ENCODE data around the gene POLR2L. TPM values are rescaled to one million over a fixed set of nuclear protein-coding genes. Genes with fewer than 3 reads are reported as not detected.
A peak's percentile ranks its signal among the peaks of the same experiment; 100 is the strongest.

POLR2L gene
- total RNA-seq, 1 donor from 2014 or later = 83.9 TPM

- CTCF ChIA-PET = no interaction called here
- POLR2A ChIA-PET = interaction anchor here (1.2 kb wide), 1 partner anchor 77 kb away, joined by 3 read pairs; no protein-coding TSS in a partner anchor
- Mint-ChIP-seq H3K27ac (no peak overlapping the region), H3K27me3 (peaks cover 7% of the 10 kb centered on the region), H3K4me1 (peaks cover 41% of the 10 kb centered on the region), H3K4me3 (peak overlapping the region; percentile 61), H3K9me3 (no peaks in the 10 kb centered on the region), H3K36me3 (ENCODE audit: low read depth) (peaks cover 12% of the 10 kb centered on the region)
- DNase-seq (no peak), ATAC-seq (ENCODE audit: low read depth) (no peak)
- intact Hi-C loops (cut with micrococcal nuclease) = loop anchor here (5.0 to 10.0 kb wide), 3 partner anchors 122 to 730 kb away; partner anchors contain the start of genes BRSK2 and DUSP8
- TF ChIP-seq, protein P1, sequence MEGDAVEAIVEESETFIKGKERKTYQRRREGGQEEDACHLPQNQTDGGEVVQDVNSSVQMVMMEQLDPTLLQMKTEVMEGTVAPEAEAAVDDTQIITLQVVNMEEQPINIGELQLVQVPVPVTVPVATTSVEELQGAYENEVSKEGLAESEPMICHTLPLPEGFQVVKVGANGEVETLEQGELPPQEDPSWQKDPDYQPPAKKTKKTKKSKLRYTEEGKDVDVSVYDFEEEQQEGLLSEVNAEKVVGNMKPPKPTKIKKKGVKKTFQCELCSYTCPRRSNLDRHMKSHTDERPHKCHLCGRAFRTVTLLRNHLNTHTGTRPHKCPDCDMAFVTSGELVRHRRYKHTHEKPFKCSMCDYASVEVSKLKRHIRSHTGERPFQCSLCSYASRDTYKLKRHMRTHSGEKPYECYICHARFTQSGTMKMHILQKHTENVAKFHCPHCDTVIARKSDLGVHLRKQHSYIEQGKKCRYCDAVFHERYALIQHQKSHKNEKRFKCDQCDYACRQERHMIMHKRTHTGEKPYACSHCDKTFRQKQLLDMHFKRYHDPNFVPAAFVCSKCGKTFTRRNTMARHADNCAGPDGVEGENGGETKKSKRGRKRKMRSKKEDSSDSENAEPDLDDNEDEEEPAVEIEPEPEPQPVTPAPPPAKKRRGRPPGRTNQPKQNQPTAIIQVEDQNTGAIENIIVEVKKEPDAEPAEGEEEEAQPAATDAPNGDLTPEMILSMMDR (IDR thresholded peaks at IDR 0.05) = no peak
Measured at GRCh38 chr11:844693-845644, 2.6 kb upstream of the POLR2L start.

DNA sequence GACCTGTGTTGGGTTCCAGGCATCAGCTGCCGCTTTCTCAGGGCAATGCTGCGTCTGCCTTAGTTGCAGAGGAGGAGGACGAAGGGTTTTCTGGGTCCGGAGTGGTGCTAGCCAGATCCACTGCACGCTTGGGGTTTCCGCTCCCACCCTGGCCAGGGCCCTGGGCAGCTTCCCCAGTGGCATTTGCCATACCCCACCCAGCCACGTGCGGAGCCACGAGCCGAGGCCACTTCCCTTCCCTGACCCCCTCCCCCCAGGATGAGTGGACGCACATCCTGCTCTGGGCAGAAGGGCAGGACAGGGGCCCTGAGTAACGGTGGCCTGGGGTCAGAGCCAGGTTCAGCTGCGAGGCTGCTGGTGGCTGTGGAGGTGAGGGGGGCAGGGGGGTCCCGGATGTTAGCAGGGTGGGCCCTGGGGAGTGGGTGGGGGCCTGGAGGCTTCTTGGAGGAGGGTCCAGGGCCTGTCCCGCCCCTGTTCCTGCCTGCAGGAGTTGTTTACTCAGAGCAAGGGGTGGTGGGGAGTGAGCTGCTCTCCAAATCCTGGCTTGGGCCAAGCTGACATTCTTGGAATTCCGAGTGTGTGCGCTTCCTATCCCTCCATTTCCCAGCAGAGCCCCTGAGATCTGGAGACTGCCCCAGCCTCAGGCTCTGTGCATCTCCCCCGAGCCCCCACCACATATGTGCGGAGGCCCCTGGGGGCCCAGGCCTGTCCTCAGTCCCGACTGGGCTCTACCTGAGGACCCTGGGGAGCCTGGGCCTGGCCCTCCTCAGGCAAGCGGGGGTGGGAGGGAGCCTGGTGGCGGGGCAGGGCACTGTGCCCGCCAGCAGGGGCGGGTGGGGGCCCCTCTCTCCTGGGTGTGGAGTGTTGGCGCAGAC lies 1.7 kb upstream of the POLR2L start:
- no peak overlapping the region for H3K27ac Mint-ChIP-seq
- ChIA-PET CTCF (interaction anchor here (1.2 to 1.3 kb wide), 2 partner anchors 9 to 24 kb away, joined by 4 read pairs; no protein-coding TSS in a partner anchor), POLR2A (interaction anchor here (1.2 to 2.6 kb wide), 7 partner anchors 11 to 728 kb away, joined by 3 to 45 read pairs (median 4); partner anchors contain the start of genes CD151, CHID1, CRACR2B and DUSP8)
- peaks cover 20% of the 10 kb centered on the region for H3K36me3 Mint-ChIP-seq (ENCODE audit: low read depth)
- intact Hi-C loops (cut with micrococcal nuclease) = loop anchor here (2.0 to 10.0 kb wide), 3 partner anchors 67 to 731 kb away; partner anchors contain the start of genes CHID1, DUSP8 and GATD1
- TF ChIP-seq, protein P1 (IDR thresholded peaks at IDR 0.05) = no peak
- H3K4me1 Mint-ChIP-seq = peaks cover 40% of the 10 kb centered on the region
- H3K27me3 Mint-ChIP-seq = peaks cover 7% of the 10 kb centered on the region
- DNase-seq (no peak), ATAC-seq (ENCODE audit: low read depth) (no peak)
- no peaks in the 10 kb centered on the region for H3K9me3 Mint-ChIP-seq
- H3K4me3 Mint-ChIP-seq = peak overlapping the region; percentile 72

- DNase-seq = no peak
- H3K4me3 Mint-ChIP-seq = peak overlapping the region; percentile 72
- ChIA-PET POLR2A (interaction anchor here (0.7 to 2.6 kb wide), 14 partner anchors 10 to 729 kb away, joined by 3 to 45 read pairs (median 5); partner anchors contain the start of genes CD151, CHID1, CRACR2B and DUSP8), CTCF (interaction anchor here (1.2 to 1.3 kb wide), 2 partner anchors 9 to 24 kb away, joined by 4 read pairs; no protein-coding TSS in a partner anchor)
- H3K4me1 Mint-ChIP-seq = peaks cover 35% of the 10 kb centered on the region
- ATAC-seq (ENCODE audit: low read depth) = peak; percentile 7
- H3K27ac Mint-ChIP-seq = no peak overlapping the region
- H3K9me3 Mint-ChIP-seq = no peaks in the 10 kb centered on the region
- TF ChIP-seq, protein P1 (IDR thresholded peaks at IDR 0.05) = no peak
- peaks cover 27% of the 10 kb centered on the region for H3K36me3 Mint-ChIP-seq (ENCODE audit: low read depth)
- intact Hi-C loops (cut with micrococcal nuclease) = loop anchor here (2.0 to 10.0 kb wide), 3 partner anchors 66 to 732 kb away; partner anchors contain the start of genes CHID1, DUSP8 and GATD1
- H3K27me3 Mint-ChIP-seq = peaks cover 5% of the 10 kb centered on the region
Measured at GRCh38 chr11:843086-843734, 881 bp upstream of the POLR2L start.

DNA sequence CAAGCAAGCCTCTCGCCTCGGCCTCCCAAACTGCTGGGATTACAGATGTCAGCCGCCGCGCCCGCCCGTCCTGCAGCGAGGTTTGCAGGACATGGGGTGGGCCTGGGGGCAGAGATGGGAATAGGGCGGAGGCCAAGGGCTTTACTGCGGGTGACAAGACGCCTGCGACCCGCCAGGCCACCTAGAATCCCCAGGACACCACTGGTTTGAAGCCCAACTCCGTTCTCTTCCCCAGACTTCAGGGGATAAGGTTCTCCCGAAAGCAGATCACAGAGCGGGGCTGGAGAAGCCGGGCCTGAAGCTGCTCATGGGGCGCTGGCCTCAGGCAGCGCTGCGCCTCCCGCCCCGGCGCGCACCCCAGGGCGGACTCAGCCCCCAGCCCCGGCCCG lies 354 bp downstream of the POLR2L start:
- TF ChIP-seq, protein P1 (IDR thresholded peaks at IDR 0.05) = no peak
- POLR2A ChIA-PET = interaction anchor here (1.4 to 2.6 kb wide), 5 partner anchors 9 to 33 kb away, joined by 6 to 45 read pairs (median 17); partner anchors contain the start of genes CD151, PNPLA2 and RPLP2
- peak overlapping the region; percentile 83 for H3K27ac Mint-ChIP-seq
- H3K9me3 Mint-ChIP-seq = no peaks in the 10 kb centered on the region
- H3K36me3 Mint-ChIP-seq (ENCODE audit: low read depth) = peaks cover 36% of the 10 kb centered on the region
- intact Hi-C loops (cut with micrococcal nuclease) = loop anchor here (1.0 to 10.0 kb wide), 6 partner anchors 10 to 733 kb away; partner anchors contain the start of genes CD151, CHID1, DUSP8 and GATD1
- H3K4me1 Mint-ChIP-seq = peaks cover 35% of the 10 kb centered on the region
- CTCF ChIA-PET = no interaction called here
- peaks cover 5% of the 10 kb centered on the region for H3K27me3 Mint-ChIP-seq
- peak overlapping the region; percentile 89 for H3K4me3 Mint-ChIP-seq
- ATAC-seq (ENCODE audit: low read depth) (peak; percentile 32), DNase-seq (no peak)
